NOMO-1 treated with DMSO at 0.1 percent for 48 hours (cell line): ENCODE measurements around the gene ZFC3H1.
"Not testable (repeated sequence)": the region's sequence is repeated elsewhere in the genome, so short reads cannot be mapped to it uniquely, and the experiment has no call there.

Experiments
- DNase-seq: peaks from one replicate; lab custom pipeline; 2025; ENCODE audit not compliant: unreplicated experiment; lab: John Stamatoyannopoulos, UW

Gene ZFC3H1, protein sequence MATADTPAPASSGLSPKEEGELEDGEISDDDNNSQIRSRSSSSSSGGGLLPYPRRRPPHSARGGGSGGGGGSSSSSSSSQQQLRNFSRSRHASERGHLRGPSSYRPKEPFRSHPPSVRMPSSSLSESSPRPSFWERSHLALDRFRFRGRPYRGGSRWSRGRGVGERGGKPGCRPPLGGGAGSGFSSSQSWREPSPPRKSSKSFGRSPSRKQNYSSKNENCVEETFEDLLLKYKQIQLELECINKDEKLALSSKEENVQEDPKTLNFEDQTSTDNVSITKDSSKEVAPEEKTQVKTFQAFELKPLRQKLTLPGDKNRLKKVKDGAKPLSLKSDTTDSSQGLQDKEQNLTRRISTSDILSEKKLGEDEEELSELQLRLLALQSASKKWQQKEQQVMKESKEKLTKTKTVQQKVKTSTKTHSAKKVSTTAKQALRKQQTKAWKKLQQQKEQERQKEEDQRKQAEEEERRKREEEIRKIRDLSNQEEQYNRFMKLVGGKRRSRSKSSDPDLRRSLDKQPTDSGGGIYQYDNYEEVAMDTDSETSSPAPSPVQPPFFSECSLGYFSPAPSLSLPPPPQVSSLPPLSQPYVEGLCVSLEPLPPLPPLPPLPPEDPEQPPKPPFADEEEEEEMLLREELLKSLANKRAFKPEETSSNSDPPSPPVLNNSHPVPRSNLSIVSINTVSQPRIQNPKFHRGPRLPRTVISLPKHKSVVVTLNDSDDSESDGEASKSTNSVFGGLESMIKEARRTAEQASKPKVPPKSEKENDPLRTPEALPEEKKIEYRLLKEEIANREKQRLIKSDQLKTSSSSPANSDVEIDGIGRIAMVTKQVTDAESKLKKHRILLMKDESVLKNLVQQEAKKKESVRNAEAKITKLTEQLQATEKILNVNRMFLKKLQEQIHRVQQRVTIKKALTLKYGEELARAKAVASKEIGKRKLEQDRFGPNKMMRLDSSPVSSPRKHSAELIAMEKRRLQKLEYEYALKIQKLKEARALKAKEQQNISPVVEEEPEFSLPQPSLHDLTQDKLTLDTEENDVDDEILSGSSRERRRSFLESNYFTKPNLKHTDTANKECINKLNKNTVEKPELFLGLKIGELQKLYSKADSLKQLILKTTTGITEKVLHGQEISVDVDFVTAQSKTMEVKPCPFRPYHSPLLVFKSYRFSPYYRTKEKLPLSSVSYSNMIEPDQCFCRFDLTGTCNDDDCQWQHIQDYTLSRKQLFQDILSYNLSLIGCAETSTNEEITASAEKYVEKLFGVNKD (N-terminal part only)

DNA sequence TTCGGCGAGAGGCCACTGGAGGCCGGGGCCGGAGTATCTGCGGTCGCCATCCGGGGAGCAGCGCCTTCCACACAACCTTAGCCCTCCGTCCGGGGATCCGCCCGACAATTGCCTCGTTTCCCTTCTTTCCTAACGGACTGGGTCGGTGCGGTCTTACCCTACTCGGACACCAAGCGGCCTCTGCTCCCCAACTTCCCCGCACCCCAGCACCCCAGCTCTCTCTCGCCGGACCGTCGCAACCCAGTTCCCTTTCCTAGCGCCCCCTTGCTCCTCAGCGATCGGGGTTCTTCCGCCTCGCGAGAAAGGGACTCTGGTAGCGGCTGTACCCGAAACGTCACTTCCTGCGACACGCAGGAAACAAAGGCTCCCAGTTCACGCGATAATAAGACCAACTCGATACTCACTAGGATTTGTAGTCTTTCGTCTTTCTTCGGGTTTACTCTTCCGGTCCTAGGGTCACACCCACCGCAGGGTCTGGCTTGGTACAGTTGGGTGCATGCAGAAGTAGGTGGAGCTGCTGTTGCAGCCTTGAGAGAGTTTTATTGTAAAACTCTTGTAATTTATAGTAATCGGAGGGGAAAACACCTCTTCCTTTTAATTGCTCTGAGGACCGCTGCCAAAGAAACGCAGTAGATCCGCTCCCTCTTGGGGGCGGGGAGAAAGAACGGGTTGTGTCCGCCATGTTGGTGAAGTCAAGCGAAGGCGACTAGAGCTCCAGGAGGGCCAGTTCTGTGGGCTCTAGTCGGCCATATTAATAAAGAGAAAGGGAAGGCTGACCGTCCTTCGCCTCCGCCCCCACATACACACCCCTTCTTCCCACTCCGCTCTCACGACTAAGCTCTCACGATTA is at the start of gene ZFC3H1, which contains the start of gene THAP2:
TSS of gene ZFC3H1 (minus strand) at position 288 of the 850 bp plus-strand sequence. CDS start at position 50, 238 bp downstream.
TSS of gene THAP2 (plus strand) at position 741 of the 850 bp plus-strand sequence. CDS start 209 bp downstream, outside the sequence.
- DNase-seq = peak; percentile 100

DNA sequence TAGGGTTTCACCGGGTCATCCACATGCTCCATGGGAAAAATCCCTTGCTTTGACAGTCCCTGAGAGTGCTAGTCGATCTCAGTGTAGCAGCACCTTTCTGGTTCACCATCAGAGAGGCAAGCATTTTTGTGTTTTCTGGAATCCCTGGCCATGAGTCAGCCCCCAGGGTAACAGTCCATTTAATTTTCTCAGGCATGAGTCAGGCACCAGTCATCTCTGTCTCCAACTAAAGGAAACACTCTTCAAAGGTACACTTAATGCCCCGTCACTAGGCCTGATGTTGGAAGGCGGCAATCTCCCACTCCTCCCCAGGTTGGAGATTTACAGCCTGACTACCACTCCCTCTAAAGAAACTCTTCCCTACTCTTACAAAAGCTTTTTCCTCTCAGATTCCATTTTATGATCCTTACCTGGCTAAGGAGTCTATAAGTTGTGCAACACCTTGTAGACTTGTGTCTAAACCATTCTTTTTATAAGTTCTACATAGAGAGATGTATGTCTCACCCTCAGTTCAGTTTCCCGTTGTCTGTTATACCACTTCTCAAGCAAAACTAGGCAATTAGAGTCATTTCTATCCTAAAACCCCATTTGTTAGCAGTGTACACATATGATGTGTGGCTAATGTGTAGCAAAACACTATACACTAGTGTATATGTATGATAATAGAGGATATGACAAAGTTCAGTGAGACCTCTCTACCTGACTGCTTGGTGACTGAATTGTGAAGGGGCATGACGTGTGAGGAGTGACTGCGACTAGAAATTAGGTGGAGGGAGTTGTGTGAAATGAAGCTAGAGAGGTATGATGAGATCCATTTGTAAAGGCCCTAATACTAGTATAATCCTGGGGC is 46.9 kb upstream of the ZFC3H1 start:
- DNase-seq = no peak

DNA sequence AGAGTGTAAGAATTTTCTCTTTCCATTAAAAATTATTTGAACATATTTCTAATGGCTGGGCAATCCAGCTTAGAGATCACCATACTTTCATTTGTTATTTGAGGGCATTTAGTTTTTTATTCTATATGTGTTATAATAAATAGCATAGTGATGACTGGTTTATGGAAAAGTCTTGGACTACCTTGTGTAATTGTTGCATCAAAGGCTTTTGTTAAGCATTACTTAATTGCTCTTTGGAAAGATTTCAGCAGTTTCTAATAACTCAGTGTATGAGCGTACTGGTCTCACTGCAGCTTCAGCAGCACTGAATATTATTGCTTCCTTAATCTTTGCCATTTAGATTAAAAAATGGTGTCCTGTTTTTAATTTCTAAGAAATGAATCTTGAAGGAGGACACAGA is 45.0 kb upstream of the ZFC3H1 start:
- no peak for DNase-seq

DNA sequence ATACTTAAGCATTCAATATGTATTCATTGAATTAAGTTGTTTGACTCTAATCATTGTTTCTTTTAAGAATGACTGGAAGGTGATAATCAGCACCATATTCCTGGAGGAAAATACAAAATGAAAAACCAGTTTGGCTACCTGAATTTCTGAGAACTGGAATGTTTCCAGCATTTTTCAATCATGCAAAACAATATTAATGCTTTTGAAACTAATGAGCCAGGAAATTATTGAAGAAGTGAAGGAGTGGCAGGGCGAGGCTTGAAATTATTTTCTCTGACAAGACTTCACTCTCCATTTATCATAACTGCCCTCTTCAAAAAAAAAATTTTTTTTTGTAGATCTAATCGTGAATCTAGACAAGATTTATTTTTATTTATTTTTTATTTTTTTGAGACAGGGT is 41.3 kb upstream of the ZFC3H1 start:
- no peak for DNase-seq

DNA sequence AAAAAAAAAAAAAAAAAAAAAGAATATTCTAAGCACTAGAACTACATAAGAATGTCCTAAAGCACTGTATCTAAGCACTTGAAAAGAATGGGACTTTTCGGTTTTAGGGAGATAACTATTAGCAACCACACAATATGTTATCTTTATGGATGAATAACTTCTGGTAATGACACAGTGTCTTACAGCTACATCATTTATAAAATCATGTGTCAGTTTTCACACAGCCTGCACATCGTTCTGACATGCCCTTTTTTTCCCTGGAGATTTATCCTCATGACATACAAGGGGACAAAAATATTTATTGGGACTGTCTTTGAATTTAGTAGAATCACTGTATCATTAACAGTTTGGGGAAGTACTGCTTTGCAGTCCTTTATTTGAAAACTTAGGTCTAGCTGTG is 39.6 kb upstream of the ZFC3H1 start:
- no peak for DNase-seq

DNA sequence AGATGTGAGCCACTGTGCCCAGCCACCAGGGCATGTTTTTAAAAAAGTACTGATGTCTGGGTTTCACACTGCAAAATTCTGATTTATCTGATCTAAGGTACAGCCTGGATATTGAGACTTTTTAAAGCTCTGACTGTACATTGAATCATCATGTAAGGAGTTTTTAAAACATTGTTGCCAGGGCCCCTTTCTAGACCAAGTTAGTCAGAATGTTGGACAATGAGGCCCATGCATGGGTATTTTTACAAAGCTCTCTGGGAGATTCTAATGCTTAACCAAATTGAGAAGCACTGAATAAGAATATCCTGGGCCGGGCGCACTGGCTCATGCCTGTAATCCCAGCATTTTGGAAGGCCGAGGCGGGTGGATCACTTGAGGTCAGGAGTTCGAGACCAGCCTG is 38.9 kb upstream of the ZFC3H1 start:
- DNase-seq = no peak

DNA sequence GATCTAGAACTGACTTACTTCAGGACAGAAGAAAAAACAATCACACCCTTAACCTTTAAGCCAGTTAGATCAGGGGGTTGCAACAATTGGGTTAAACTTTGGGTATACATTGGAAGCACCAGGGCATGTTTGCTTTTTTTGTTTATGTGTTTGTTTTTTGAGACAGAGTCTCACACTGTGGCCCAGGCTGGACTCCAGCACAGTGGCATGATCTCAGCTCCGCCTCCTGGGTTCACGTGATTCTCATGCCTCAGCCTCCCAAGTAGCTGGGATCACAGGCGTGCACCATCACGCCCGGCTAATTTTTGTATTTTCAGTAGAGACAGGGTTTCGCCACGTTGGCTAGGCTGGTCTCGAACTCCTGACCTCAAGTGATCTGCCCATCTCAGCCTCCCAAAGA is 38.5 kb upstream of the ZFC3H1 start:
- not testable (repeated sequence) for DNase-seq

DNA sequence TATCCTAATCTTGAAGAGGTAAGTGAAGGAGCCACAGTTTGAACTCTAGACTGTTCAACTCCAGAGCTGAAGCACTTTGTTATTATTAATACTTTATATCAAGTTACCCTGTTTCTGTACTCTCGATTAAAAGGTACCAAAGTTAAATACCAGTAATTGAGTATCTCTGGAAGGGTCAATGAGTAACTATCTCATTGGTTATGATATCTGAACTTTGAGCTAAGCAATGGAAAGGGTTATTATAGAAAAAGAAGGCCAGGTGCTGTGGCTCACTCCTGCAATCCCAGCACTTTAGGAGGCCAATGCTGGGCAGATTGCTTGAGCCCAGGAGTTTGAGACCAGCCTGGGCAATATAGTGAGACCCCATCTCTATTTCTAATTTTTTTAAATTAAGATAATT is 32.1 kb upstream of the ZFC3H1 start:
- no peak for DNase-seq

DNA sequence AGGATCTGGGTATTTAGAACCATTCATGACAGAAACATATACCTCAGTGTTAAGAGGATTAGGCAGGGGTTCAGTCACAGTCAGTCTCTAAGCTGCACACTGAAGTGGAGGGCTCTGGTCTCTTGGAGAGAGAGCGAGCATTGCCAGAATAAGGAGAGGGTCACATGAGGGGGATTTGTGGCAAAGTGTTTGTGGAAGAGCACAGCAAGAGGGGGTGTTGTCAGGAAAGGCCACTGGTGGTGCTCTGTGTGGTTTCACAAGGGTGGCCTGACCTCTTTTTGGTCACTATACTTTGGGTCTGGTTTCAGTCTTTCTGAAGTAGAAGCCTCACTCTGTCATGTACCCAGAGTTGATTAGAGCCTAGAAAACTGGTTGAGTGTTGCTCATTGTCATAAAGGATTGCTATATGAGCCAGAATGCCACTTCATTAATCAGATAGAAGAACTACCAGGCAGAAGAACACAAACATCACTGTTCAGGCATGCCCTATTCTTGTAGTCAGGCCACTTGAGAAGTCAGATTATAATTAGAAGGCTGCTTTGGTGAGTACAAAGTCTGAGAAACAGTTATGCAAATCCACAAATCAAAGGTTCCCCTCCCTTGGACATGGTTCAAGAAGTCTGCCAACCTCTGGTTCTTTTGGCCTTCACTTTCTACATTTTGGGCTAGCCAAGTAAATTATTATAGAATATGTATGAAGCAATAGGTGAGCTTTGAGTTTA is 30.6 kb upstream of the ZFC3H1 start:
- DNase-seq = no peak

DNA sequence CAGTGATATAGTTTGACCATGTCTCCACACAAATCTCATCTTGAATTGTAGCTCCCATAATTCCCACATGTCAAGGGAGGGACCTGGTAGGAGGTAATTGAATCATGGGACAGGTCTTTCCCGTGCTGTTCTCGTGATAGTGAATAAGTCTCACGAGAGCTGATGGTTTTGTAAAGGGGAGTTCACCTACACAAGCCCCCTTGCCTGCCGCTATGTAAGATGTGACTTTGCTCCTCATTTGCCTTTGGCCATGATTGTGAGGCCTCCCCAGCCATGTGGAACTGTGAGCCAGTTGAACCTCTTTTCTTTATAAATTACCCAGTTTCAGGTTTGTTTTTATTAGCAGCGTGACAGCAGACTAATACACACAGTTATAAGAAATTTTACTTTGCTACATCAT is 30.0 kb upstream of the ZFC3H1 start:
- DNase-seq = not testable (repeated sequence)

DNA sequence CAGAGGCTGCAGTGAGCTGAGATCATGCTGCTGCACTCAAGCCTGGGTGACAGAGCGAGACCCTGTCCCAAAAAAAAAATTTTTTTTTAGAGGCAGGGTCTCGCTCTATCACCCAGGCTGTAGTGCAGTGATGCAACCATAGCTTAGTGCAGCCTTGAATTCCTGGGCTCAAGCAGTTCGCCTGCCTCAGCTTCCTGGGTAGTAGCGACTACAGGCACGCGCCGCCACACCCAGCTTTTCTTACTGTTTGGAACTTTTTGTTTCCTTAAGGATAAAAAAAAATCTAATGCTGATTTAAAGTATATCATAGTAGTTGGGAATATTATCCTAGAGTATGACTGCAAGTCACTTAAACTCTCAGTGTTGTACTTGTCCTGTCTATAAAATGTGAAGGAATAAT is 29.5 kb upstream of the ZFC3H1 start:
- DNase-seq = no peak

DNA sequence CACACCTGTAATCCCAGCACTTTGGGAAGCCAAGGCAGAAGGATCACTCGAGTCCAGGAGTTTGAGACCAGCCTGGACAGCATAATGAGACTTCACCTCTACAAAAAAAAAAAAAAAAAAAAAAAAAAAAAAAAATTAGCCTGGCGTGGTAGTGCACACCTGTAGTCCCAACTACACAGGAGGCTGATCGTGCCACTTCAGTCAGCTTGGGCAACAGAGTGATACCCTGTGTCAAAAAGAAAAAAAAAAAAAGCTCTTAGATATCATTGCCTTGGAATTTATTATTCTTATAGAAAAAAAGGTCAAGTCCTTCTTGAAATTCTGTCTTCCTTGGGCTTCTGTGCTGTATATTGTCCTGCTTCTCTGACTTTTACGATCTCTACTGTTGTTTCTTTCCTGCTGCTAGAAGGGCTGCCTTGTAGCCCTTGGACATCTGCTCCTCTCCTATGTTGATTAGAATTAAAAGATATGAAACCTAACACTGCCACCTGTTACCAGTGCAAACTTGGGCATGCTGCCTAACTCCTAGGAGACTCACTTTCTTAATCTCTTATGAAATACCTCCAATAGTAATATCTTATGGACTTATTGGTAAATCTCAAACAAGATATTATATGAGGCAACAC is 28.0 kb upstream of the ZFC3H1 start:
- no peak for DNase-seq

DNA sequence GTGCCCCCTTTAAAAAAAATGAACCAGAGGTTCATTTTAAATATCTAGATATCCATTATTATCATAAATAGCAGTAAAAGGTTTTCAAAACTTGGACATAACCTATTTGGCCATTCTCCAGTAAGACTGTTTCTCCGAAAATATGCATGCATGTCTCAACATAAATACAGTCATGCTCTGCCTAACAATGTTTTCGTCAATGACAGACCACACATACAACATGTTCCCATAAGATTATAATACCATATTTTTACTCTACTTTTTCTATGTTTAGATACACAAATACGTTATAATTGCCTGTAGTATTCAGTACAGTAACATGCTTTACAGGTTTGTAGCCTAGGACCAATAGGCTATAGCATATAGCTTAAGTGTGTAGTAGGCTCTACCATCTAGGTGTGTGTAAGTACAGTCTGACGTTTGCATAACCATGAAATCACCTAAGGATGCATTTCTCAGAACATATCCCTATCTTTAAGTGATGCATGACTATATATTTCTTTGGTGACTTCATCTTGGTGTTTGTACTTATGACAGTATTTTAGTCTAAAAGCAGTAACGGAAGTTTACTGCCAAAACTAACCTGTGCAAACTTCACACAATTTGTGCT is 25.4 kb upstream of the ZFC3H1 start:
- DNase-seq = no peak

DNA sequence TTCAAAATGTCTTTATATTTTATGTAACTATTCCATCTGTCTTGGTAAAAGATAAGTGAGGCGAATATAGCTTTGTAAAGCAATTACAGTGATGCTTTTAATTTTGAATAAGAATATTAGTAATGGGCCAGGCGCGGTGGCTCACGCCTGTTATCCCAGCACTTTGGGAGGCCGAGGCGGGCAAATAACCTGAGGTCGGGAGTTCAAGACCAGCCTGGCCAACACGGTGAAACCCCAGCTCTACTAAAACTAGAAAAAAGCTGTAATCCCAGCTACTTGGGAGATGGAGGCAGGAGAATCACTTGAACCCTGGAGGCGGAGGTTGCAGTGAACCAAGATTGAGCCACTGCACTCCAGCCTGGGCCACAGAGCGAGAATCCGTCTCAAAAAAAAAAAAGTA is 23.5 kb upstream of the ZFC3H1 start:
- not testable (repeated sequence) for DNase-seq

DNA sequence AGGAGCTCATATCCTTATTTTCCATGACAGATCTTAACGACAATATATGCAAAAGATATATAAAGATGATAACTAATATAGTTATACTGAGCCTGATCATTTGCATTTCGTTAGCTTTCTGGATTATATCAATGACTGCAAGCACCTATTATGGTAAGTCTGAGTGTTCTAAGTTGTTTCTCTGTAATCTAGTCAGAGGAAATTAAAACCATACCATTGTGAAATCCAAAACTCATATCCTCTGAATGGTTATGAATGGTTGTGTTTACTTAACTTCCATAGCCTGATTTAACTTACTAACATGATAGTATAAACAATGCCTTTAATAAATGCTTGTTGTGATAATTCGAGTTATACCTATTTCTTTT is 23.0 kb upstream of the ZFC3H1 start:
- peak; percentile 39 for DNase-seq

DNA sequence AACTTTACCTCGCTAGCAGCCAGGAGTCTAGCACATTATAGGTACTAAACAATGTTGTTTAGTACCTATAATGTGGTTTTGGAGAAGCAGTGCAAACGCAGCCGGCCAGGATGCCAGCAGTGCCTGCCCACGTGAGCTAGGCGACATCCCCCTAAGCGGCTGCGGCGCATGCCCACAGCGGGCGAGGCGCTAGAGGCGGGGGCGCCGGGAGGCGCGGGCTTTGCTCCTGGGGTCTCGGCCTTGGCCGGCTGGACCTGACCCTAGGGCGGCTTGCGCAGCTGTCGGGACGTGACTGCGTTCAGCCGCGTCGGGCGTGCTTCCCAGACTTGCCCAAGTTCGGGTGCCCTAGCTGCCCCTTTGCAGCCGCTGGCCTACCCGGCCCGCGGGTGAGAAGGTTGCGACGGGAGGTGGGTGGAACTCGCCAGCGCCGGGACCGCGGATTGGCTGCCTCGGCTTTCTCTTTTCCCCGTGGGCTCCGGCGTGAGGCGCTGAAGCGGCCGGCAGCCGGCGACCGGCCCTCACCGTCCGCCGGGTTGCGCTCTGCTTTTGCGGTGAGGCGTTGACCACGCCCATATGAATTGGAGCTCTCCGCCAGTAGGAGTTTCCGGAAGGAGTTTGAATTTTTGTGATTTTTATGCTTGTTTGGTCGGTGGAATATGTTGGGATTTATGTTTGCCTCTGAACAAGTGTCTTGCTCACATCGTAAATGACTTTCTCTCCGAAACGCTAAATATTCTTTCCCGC is 22.4 kb upstream of the ZFC3H1 start, which contains the start of gene TMEM19:
TSS of gene TMEM19 (plus strand) at position 169 of the 744 bp plus-strand sequence. CDS start 599 bp downstream, outside the sequence.
- peak; percentile 87 for DNase-seq

DNA sequence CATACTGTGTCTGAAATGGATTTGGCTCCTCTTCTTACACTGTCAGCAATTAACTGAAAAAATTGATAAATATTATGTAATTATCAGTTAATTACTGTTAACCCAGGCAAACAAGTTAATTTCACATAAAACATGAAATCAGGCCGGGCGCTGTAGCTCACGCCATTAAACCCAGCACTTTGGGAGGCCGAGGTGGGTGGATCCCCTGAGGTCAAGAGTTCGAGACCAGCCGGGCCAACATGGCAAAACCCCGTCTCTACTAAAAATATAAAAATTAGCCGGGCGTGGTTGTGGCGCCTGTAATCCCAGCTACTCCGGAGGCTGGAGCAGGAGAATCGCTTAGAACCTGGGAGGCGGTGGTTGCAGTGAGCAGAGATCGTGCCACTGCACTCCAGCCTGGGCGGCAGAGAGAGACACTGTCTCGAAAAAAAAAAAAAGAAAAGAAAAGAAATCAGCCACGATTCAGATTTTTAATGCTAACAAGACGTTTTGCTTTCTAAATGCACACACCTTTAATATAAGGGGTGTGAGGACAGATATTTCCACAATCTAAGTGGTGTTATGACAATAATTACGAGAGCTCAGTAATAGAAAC is 21.8 kb upstream of the ZFC3H1 start:
- no peak for DNase-seq
